Activated CD8-positive, alpha-beta memory T cell treated with anti-CD3 and anti-CD28 coated beads, Interleukin-2, amount 50 U/mL, for 24 hours (primary cell): ENCODE results near the gene GNAQ.
"Not testable (repeated sequence)": the region's sequence is repeated elsewhere in the genome, so short reads cannot be mapped to it uniquely, and the experiment has no call there.

Source experiments
- DNase-seq: peaks from one replicate; pipeline ENCODE4 v3.0.0-alpha.2; 2020; ENCODE audit errors: extremely low read depth

Gene GNAQ

GRCh38 chr9:77735494-77735893 lies 296.1 kb downstream of the GNAQ start:
- DNase-seq, result no peak

GRCh38 chr9:77731930-77732329 lies 299.7 kb downstream of the GNAQ start:
- no peak for DNase-seq

- DNase-seq, result no peak
Measured at GRCh38 chr9:77731008-77731698, 300.5 kb downstream of the GNAQ start.

DNA sequence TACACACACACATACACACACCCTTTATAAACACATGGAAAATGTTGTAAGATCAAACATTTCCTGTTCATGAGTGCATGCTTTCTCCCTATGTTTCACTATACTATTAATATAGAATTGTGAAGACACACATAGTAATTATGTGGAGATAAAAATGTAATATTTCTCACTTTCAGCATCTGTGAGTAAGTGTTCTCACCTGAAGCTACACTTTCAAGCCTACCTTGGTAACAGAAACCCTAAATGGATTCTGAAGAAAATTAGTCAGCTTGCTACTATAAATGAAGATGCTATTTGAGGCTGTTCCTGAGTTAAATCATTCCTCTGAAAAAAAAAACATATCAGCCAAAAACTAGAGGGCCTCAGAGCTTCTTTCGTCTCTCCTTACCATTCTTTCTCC lies 302.4 kb downstream of the GNAQ start:
- DNase-seq, result no peak

GRCh38 chr9:77726814-77727213 lies 304.8 kb downstream of the GNAQ start:
- DNase-seq, result no peak

DNA sequence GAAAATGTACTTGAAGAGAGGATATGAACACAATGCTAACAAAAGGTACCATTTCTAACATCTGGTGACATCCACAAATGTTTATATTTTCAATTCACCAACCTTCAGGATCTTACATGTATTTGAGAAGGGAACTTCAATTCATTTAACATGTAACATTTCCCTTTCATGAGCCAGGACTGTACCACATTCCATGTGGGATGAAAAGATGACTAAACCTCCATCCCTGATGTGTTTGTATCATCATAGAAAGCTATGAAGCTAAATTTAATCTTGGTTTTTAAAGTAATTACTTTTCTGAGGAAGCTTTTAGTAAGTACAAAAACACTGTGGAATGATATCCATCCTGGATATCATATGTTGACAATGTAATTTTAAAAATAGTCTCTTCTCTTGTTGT lies 305.3 kb downstream of the GNAQ start:
- no peak for DNase-seq

DNA sequence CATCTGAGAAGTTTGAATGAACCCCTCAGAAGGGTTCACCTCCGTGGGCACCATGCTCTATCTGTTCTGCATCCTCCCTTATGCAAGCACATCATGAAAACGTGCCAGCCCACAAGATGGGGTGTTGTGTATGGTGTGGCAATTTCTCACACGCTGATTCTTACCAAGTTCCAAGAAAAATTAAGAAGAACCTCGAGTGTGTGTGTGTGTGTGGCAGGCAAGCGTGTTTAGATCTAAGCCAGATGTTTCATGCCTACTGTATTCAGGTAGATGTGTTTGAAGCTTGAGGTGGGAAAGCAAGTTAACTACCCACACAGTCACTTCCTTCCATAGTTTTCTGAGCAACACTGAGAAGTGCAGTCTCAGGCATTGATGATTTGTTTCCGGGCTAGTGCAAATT lies 305.8 kb downstream of the GNAQ start:
- DNase-seq, result no peak

DNA sequence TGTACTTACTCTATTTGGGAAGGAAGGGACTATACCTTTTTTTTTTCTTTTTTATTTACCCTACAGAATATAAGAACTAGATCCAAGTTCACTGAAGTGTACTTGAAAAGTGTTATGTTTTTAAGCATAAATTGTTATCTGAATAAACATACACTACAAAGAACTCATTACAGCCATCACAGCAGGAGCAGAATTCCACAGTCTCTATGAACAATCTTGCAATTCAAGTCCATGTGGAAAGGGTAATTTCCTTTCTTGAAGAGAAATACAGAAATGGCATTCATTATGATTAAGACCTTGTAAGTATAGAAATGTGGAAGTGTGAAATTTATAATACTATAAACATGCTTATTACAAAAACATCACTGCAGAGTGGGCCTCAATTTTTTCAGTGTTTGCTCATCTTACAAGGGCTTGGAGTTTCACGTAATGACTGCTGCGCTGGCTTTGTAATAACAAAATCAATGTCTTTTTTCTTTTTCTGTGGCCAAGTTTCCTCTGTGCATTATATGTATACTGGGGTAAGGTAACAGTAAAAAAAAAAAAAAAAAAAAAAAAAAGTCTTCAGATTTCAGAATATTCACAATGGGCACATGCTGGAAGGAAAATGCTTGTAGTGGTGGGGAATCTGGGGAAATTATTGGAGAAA lies 306.4 kb downstream of the GNAQ start:
- DNase-seq, result no peak

GRCh38 chr9:77721156-77721555 lies 310.5 kb downstream of the GNAQ start:
- not testable (repeated sequence) for DNase-seq

DNA sequence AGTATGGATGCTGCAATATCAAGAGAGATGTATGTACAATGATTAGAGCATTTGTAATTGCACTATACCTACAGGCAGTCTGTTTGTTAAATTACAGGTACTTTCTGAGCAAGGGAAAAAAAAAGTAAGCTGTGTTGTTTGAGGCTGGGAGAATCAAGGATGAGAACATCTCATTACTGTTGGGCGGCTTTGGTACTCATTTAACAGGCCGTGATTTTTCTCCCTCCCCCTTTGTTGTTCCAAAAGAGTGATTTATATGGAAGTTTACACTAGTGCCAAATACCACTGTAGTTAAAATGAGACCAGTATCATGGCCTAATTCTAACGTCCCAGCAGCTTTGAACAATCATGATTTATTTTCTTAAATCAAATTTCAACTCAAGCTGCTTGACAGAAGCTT lies 312.3 kb downstream of the GNAQ start:
- DNase-seq, result no peak

DNA sequence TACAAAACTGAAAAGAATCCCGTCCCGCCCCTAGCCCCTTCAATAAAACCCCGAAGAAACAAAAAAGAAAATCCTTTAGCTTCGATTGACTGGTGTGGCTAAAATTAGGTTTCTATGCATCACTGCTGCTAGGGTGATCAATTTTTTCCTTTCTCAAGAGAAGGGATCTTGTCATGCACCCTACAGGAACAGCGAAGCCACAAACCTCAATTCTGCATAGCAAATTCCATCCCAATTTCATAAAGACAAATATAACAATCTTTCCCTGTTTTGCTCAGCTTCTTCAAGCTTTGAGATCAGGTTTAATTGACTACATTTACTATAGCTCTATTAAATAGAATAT lies 313.3 kb downstream of the GNAQ start:
- DNase-seq, result not testable (repeated sequence)

- not testable (repeated sequence) for DNase-seq
Measured at GRCh38 chr9:77717608-77718297, 313.9 kb downstream of the GNAQ start.

- no peak for DNase-seq
Measured at GRCh38 chr9:77714077-77714549, 317.5 kb downstream of the GNAQ start.

DNA sequence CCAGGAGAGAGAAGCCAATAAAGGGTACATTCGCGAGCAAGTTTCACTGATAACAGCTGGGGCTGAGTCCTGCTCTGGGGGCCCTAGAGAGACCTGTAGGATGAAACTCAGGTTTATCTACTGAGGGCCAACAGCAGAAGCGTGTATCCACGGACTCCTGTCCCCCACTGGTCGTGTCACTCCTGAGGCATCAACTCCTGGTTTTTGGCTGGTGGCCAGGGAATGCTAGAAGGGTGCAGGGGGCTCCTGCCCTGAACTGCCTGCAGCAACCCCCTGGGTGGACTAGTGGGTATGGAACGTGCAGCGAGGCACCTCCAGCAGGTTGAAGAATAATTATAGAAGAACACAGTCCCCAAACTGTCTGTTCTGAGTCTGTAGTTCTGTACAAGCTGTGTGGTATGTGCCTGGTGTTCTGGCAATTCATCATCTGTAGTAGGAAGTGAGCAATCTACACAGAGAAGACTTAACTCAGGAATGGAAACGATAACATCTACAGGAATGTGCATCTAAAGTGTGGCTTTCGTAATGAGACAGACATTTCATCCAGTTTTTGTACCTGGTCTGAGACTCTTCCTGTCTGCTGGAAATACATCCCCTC lies 319.0 kb downstream of the GNAQ start:
- no peak for DNase-seq

DNA sequence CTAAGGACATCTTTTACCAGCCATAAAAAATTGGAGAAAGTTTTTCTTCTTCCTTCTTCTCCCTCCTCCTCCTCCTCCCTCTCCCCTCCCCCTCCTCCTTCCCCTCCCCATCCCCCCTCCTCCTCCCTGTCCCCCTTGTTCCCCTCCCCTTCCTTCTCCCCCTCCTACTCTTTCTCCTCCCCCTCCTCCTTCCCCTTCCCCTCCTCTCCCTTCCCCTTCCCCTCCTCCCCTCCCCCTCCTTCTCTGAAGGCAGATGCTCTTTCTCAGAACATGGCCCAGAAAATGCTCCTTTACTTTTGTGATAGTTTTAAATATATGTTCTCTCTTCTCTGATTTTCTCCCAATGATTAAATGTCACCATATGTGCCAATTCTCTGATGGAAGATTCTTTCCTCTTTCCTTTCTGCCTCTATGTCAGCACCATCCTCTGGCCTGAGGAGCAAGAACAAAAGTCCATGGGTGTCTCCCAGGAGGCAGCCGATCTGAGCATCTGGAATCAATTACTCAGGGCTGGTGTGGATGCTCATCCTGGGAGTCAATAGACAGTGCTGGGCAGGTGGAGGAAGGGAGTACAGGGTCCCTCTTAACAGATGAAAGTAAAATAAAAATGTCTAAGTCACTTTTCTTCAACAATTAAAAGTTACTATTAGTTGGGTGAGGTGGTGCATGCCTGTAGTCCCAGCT lies 320.5 kb downstream of the GNAQ start:
- DNase-seq, result no peak

DNA sequence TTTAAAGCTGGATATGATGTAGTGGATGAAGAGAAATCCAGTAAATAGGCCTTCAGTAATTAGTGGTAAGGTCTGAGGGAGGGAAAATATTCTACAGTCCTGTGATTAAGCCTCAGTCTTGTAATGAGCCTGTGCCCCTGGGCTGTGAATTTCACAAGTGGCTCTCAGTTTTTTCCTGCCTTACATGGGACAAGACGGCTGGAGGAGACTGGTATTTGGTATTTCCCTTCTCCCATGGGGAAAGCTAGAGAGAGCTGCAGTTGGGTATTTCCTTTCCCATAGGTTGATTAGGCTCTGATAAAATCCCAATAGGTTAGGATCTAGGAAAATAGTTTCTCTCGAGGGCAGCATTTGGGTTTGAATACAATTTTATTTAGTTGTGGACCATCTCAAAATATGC lies 321.3 kb downstream of the GNAQ start:
- DNase-seq, result no peak

DNA sequence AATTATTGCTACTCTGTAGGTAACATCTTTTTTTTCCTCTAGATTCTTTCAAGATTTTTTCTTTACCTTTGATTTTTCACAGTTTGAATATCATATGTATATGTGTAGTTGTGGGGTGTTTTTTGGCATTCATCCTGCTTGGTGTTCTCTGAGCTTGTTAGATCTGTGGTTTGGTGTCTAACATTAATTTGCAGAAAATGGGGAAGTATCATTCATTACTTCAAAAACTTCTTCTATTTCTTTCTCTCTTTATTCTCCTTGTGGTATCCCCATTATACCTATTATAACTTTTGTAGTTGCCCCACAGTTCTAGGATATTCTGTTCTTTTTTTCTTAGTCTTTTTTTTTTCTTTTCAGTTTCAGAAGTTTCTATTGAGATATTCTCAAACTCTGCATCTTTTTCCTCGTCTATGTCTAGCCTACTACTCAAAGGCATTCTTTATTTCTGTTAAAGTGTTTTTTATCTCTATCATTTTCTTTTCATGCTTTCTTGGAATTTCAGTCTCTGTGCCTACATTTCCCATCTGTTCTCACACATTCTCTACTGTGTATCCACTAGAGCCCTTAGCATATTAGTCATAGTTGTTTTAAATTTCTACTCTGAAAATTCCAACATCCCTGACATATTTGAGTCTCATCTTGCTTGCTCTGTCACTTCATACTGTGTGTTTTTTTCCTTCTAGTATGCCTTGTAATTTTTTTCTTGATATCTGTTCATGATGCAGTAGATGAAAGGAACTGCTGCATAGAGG lies 323.4 kb downstream of the GNAQ start:
- no peak for DNase-seq

DNA sequence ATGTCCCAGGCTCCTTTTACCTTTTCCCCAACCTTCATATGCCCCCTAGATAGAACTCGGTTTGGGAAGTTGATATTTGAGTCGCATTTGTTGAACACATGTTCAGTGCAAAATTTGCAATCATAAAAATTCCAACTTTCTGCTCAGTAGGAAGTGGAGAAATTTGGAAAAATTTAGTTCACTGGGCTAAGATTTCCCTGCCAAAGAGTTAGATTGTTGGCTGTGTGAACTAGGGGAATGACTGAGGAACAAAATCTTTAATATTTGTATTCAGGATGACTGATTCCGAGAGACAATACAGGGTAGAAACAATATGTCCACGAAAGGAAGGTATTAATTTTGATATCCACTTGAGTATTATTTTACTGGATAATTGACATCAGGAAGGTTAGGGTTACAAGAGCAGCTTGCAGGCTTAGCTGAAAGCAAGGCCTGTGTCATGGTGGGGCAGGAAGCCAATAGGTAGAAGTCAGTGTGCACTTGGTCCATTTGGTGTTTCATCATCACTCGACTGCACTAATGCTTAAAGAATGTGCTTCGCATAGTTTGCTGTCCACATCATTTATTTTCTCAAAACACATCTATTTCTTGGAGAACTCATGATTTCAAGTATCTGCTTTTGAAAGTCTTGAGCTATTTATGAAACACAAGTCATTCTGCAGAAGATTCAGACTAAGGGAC lies 324.1 kb downstream of the GNAQ start:
- no peak for DNase-seq

GRCh38 chr9:77705636-77706035 lies 326.0 kb downstream of the GNAQ start:
- DNase-seq, result no peak

DNA sequence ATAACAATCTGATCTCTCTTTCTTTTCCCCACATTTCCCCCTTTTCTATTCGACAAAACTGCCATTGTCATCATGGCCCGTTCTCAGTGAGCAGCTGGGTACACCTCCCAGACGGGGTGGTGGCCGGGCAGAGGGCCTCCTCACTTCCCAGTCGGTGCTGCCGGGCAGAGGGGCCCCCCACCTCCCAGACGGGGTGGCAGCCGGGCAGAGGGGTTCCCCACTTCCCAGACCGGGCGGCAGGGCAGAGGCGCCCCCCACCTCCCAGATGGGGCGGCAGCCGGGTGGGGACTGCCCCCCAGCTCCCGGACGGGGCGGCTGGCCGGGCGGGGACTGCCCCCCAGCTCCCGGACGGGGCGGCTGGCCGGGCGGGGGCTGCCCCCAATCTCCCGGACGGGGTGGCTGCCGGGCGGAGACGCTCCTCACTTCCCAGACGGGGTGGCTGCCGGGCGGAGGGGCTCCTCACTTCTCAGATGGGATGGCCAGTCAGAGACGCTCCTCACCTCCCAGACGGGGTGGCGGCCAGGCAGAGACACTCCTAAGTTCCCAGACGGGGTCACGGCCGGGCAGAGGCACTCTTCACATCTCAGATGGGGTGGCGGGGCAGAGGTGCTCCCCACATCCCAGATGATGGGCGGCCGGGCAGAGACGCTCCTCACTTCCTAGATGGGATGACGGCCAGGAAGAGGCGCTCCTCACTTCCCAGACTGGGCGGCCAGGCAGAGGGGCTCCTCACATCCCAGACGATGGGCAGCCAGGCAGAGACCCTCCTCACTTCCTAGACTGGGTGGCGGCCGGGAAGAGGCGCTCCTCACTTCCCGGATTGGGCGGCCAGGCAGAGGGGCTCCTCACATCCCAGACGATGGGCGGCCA lies 328.9 kb downstream of the GNAQ start:
- DNase-seq, result not testable (repeated sequence)
